ENCODE data around the gene CDC25A.

DNA sequence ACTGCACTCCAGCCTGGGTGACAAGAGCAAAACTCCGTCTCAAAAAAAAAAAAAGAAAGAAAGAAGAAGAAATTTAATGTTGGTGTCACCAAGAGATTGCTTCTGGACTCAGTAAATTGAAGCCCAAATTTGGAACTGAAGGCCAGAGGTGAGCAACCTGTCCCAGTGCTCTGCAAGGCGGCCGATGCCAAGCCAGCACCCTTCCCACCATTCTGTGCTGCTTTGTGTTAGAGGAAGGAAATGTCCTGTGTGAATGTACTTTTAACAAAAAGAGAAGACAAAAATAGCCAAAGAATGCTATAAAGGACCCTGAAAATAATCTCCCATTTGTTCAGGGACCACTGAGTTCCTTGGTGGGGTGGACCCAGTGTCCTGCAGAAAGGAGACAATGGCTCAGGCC lies 44.6 kb downstream of the CDC25A start:
- TF ChIP-seq EZH2 (IDR thresholded peaks at IDR 0.05) = no peak
- TF ChIP-seq, protein P1, sequence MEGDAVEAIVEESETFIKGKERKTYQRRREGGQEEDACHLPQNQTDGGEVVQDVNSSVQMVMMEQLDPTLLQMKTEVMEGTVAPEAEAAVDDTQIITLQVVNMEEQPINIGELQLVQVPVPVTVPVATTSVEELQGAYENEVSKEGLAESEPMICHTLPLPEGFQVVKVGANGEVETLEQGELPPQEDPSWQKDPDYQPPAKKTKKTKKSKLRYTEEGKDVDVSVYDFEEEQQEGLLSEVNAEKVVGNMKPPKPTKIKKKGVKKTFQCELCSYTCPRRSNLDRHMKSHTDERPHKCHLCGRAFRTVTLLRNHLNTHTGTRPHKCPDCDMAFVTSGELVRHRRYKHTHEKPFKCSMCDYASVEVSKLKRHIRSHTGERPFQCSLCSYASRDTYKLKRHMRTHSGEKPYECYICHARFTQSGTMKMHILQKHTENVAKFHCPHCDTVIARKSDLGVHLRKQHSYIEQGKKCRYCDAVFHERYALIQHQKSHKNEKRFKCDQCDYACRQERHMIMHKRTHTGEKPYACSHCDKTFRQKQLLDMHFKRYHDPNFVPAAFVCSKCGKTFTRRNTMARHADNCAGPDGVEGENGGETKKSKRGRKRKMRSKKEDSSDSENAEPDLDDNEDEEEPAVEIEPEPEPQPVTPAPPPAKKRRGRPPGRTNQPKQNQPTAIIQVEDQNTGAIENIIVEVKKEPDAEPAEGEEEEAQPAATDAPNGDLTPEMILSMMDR (IDR thresholded peaks at IDR 0.05) = no peak

All from neural progenitor cell (in vitro differentiated cells).